ENCODE results near the gene EGFL6.

The EGFL6 gene

GRCh38 chrX:13650318-13650717, 80.9 kb downstream of the EGFL6 start:
- H3K27ac ChIP-seq = no peak overlapping the region
- TF ChIP-seq CTCF (IDR thresholded peaks at IDR 0.05) = no peak
- no peak overlapping the region for H3K4me3 ChIP-seq
- DNase-seq (ENCODE audit: low spot score) = no peak

- TF ChIP-seq CTCF (IDR thresholded peaks at IDR 0.05) = no peak
- Histone ChIP-seq H3K27ac (no peak overlapping the region), H3K4me3 (no peak overlapping the region)
- DNase-seq (ENCODE audit: low spot score) = no peak
Measured at GRCh38 chrX:13651150-13651549, 81.7 kb downstream of the EGFL6 start.

- no peak for DNase-seq (ENCODE audit: low spot score)
- TF ChIP-seq CTCF (IDR thresholded peaks at IDR 0.05) = no peak
- Histone ChIP-seq H3K27ac (peak overlapping the region; percentile 86 to 89), H3K4me3 (peak overlapping the region; percentile 89)
Measured at GRCh38 chrX:13652287-13652793, 82.9 kb downstream of the EGFL6 start.

- no peak for TF ChIP-seq CTCF (IDR thresholded peaks at IDR 0.05)
- H3K4me3 ChIP-seq = peak within 1 kb of the TSS; percentile 89
- DNase-seq (ENCODE audit: low spot score) = peak; percentile 99
- peak within 1 kb of the TSS; percentile 89 to 98 for H3K27ac ChIP-seq
Measured at GRCh38 chrX:13652850-13653693, 83.7 kb downstream of the EGFL6 start, which contains the start of gene TCEANC. Gene TCEANC (plus strand): TSS chrX:13653141. CDS start chrX:13662509, 9,368 bp downstream.

GRCh38 chrX:13654116-13654515, 84.7 kb downstream of the EGFL6 start:
- H3K27ac ChIP-seq = peak overlapping the region in 1 of 2 donors; percentile 98
- TF ChIP-seq CTCF (IDR thresholded peaks at IDR 0.05) = no peak
- peak overlapping the region; percentile 89 for H3K4me3 ChIP-seq
- DNase-seq (ENCODE audit: low spot score) = no peak

- H3K27ac ChIP-seq = no peak overlapping the region
- no peak for TF ChIP-seq CTCF (IDR thresholded peaks at IDR 0.05)
- DNase-seq (ENCODE audit: low spot score) = no peak
- no peak overlapping the region for H3K4me3 ChIP-seq
Measured at GRCh38 chrX:13655674-13656073, 86.3 kb downstream of the EGFL6 start.

- no peak overlapping the region for H3K27ac ChIP-seq
- TF ChIP-seq CTCF (IDR thresholded peaks at IDR 0.05) = peak; percentile 51
- no peak for DNase-seq (ENCODE audit: low spot score)
- no peak overlapping the region for H3K4me3 ChIP-seq
Measured at GRCh38 chrX:13658602-13659001, 89.2 kb downstream of the EGFL6 start.
